H9 (cell line): ENCODE data around the gene PTGIR. TPM values are rescaled to one million over a fixed set of nuclear protein-coding genes. Genes with fewer than 3 reads are reported as not detected.

Experiments
- DNase-seq: peaks from one replicate; pipeline ENCODE4 v3.0.0-alpha.2; 2017
- H2AFZ ChIP-seq: one replicate; pipeline ENCODE4 v1.6.1; 2013; ENCODE audit warnings: mild to moderate bottlenecking, low read length, control low read depth, moderate library complexity
- H2AK5ac ChIP-seq: 2 replicates; pipeline ENCODE4 v1.6.1; 2013; ENCODE audit warnings: low read length, control low read depth, mixed read lengths; ENCODE audit not compliant: insufficient read length
- H2BK120ac ChIP-seq: one replicate; pipeline ENCODE4 v1.6.1; 2013; ENCODE audit warnings: low read depth, mild to moderate bottlenecking, low read length, control low read depth, inconsistent platforms; ENCODE audit not compliant: poor library complexity, severe bottlenecking
- H2BK12ac ChIP-seq: 2 replicates; pipeline ENCODE4 v1.6.1; 2013; ENCODE audit warnings: low read length, control low read depth, mixed read lengths, low read depth; ENCODE audit not compliant: insufficient read length
- H2BK15ac ChIP-seq: 2 replicates; pipeline ENCODE4 v1.6.1; 2013; ENCODE audit warnings: low read depth, low read length, control low read depth
- H2BK20ac ChIP-seq: one replicate; pipeline ENCODE4 v1.6.1; 2013; ENCODE audit warnings: low read depth, mild to moderate bottlenecking, low read length, control low read depth, inconsistent platforms; ENCODE audit not compliant: poor library complexity, severe bottlenecking
- H2BK5ac ChIP-seq: 2 replicates; pipeline ENCODE4 v1.6.1; 2013; ENCODE audit warnings: low read length, control low read depth, mixed read lengths; ENCODE audit not compliant: insufficient read length
- H3K14ac ChIP-seq: 2 replicates; pipeline ENCODE4 v1.6.1; 2013; ENCODE audit warnings: low read length, control low read depth; ENCODE audit not compliant: insufficient read depth
- H3K18ac ChIP-seq: 2 replicates; pipeline ENCODE4 v1.6.1; 2013; ENCODE audit warnings: low read depth, mild to moderate bottlenecking, mixed read lengths, low read length, control low read depth; ENCODE audit not compliant: insufficient read length
- H3K23ac ChIP-seq: 2 replicates; pipeline ENCODE4 v1.6.1; 2013; ENCODE audit warnings: low read length, control low read depth, mixed read lengths, low read depth; ENCODE audit not compliant: insufficient read length
- H3K23me2 ChIP-seq: 2 replicates; pipeline ENCODE4 v1.6.1; 2013; ENCODE audit warnings: low read depth, mild to moderate bottlenecking, mixed read lengths, low read length, control low read depth; ENCODE audit not compliant: insufficient read length, poor library complexity, severe bottlenecking
- H3K27ac ChIP-seq: 2 replicates; pipeline ENCODE4 v1.5.1; 2013; ENCODE audit warnings: low read length, control low read depth, mixed read lengths, low read depth; ENCODE audit not compliant: insufficient read length
- H3K27me3 ChIP-seq: 2 replicates; pipeline ENCODE4 v1.6.1; 2013; ENCODE audit warnings: low read length, control low read depth, inconsistent platforms; ENCODE audit not compliant: insufficient read depth
- H3K4ac ChIP-seq: 2 replicates; pipeline ENCODE4 v1.6.1; 2013; ENCODE audit warnings: low read depth, mild to moderate bottlenecking, control low read depth, inconsistent platforms, low read length, moderate library complexity
- H3K4me1 ChIP-seq: 2 replicates; pipeline ENCODE4 v1.6.1; 2013; ENCODE audit warnings: low read length, control low read depth, inconsistent platforms; ENCODE audit not compliant: insufficient read depth
- H3K4me2 ChIP-seq: 2 replicates; pipeline ENCODE4 v1.6.1; 2013; ENCODE audit warnings: low read length, control low read depth, mixed read lengths; ENCODE audit not compliant: insufficient read length, insufficient read depth
- H3K56ac ChIP-seq: 2 replicates; pipeline ENCODE4 v1.6.1; 2013; ENCODE audit warnings: low read depth, mild to moderate bottlenecking, mixed read lengths, low read length, control low read depth; ENCODE audit not compliant: insufficient read length
- H3K79me1 ChIP-seq: 2 replicates; pipeline ENCODE4 v1.6.1; 2013; ENCODE audit warnings: low read depth, mild to moderate bottlenecking, moderate library complexity, low read length, control low read depth, inconsistent platforms; ENCODE audit not compliant: insufficient read depth, poor library complexity, severe bottlenecking
- H3K79me2 ChIP-seq: 2 replicates; pipeline ENCODE4 v1.6.1; 2013; ENCODE audit warnings: low read length, control low read depth, inconsistent platforms; ENCODE audit not compliant: insufficient read depth
- H3K9ac ChIP-seq: 2 replicates; pipeline ENCODE4 v1.6.1; 2013; ENCODE audit warnings: low read length, control low read depth, mixed read lengths; ENCODE audit not compliant: insufficient read length; ENCODE audit errors: extremely low read depth
- H3K9me3 ChIP-seq: one replicate; pipeline ENCODE4 v1.6.1; 2013; ENCODE audit warnings: low read depth, low read length, inconsistent platforms; ENCODE audit not compliant: control insufficient read depth
- H3T11ph ChIP-seq: one replicate; pipeline ENCODE4 v1.6.1; 2013; ENCODE audit warnings: mild to moderate bottlenecking, low read length, control low read depth, inconsistent platforms
- H4K20me1 ChIP-seq: one replicate; pipeline ENCODE4 v1.6.1; 2013; ENCODE audit not compliant: control insufficient read depth, insufficient read length, insufficient read depth
- H4K5ac ChIP-seq: 2 replicates; pipeline ENCODE4 v1.6.1; 2013; ENCODE audit warnings: low read depth, mild to moderate bottlenecking, mixed read lengths, low read length, control low read depth; ENCODE audit not compliant: insufficient read length
- H4K8ac ChIP-seq: replicated peaks from 2 replicates; pipeline ENCODE4 v1.6.1; 2013; ENCODE audit warnings: low read length, control low read depth, mixed read lengths, low read depth; ENCODE audit not compliant: insufficient read length
- H4K91ac ChIP-seq: 2 replicates; pipeline ENCODE4 v1.6.1; 2013; ENCODE audit warnings: low read depth, mild to moderate bottlenecking, moderate library complexity, mixed read lengths, low read length, control low read depth; ENCODE audit not compliant: insufficient read length
- H3K27ac Mint-ChIP-seq, 3 experiments: 2 replicates in 2 of 3; 3 replicates in 1 of 3; pipeline ENCODE4 v1.8.0; 2020 to 2021; ENCODE audit warnings: mixed read lengths in 3 of 3, mild to moderate bottlenecking in 1 of 3, moderate library complexity in 1 of 3
- H3K27me3 Mint-ChIP-seq: 2 replicates; pipeline ENCODE4 v1.8.0; 2021; ENCODE audit warnings: low read depth, mild to moderate bottlenecking, moderate library complexity, mixed read lengths
- H3K36me3 Mint-ChIP-seq, 3 experiments: 2 replicates in 2 of 3; 3 replicates in 1 of 3; pipeline ENCODE4 v1.8.0; 2020 to 2021; ENCODE audit warnings: low read depth in 3 of 3, mixed read lengths in 3 of 3; ENCODE audit not compliant: insufficient read depth in 1 of 3
- H3K4me1 Mint-ChIP-seq, 2 experiments: 2 replicates each; pipeline ENCODE4 v1.8.0; 2020; ENCODE audit warnings: mixed read lengths in 2 of 2
- H3K4me3 Mint-ChIP-seq, 2 experiments: 2 replicates in 1 of 2; 3 replicates in 1 of 2; pipeline ENCODE4 v1.8.0; 2020 to 2021; ENCODE audit warnings: mild to moderate bottlenecking in 2 of 2, mixed read lengths in 2 of 2, moderate library complexity in 1 of 2
- H3K9me3 Mint-ChIP-seq, 2 experiments: 2 replicates in 1 of 2; 3 replicates in 1 of 2; pipeline ENCODE4 v1.8.0; 2020; ENCODE audit warnings: mild to moderate bottlenecking in 2 of 2, mixed read lengths in 2 of 2, moderate library complexity in 1 of 2
- WGBS: extraction: QIAGEN DNeasy Blood & Tissue Kit; methylation state at CpG from one replicate; pipeline ENCODE4 v1.1.7; 2013; ENCODE audit warnings: missing lambda C conversion rate, low lambda C conversion rate, mixed read lengths; ENCODE audit not compliant: insufficient read length; ENCODE audit errors: extremely low coverage; 5-methylcytosine and 5-hydroxymethylcytosine counted together
- total RNA-seq: library from RNA; stranded (reverse); gene quantifications from 2 replicates; pipeline ENCODE4 v1.2.1, GENCODE V29; 2021
- TF ChIP-seq, protein P1 (sequence below): fragments of 200-600 bp; sonication (generic); conservative IDR thresholded peaks from 3 replicates; pipeline ENCODE4 v1.8.0; 2021; ENCODE audit warnings: antibody characterized with exemption, mild to moderate bottlenecking

Gene PTGIR
- total RNA-seq, 1 experiment from 2014 or later = not detected

DNA sequence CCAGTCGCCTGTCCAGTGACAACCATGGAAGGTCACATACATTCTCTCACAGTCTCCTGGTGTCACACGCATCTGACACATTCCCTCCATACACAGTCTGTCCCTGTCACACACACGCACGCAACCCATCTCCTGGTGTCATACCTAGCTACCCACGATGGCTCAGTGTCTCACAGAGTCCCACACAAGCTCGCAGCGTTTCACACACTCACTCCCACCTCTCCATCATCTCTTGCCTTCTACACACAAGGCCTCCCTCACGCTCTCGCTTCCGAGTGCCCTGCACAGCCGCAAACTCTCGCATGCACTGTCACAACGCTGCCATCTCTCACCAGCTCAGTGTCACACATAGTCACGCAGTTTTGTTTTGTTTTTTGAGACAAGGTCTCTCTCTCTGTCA is 12.3 kb upstream of the PTGIR start:
- H3K18ac ChIP-seq = no peak overlapping the region
- no peaks in the 10 kb centered on the region for H3K9me3 Mint-ChIP-seq
- H3K14ac ChIP-seq = no peak overlapping the region
- H4K91ac ChIP-seq = no peak overlapping the region
- peaks cover 19% of the 10 kb centered on the region for H3K23me2 ChIP-seq
- no peak overlapping the region for H2AK5ac ChIP-seq
- no peak for DNase-seq
- no peaks in the 10 kb centered on the region for H3K4me1 ChIP-seq
- H2AFZ ChIP-seq = no peak overlapping the region
- H3K27me3 Mint-ChIP-seq = peaks cover 56% of the 10 kb centered on the region
- H3K27me3 ChIP-seq = peaks cover 26% of the 10 kb centered on the region
- no peak overlapping the region for H3K4ac ChIP-seq
- H3K79me1 ChIP-seq = no peaks in the 10 kb centered on the region
- no peak overlapping the region for H2BK12ac ChIP-seq
- peaks cover 12 to 15% of the 10 kb centered on the region in 2 experiments for H3K4me1 Mint-ChIP-seq
- no peak overlapping the region for H2BK5ac ChIP-seq
- no peak overlapping the region for H3K23ac ChIP-seq
- no peak overlapping the region for H3K56ac ChIP-seq
- TF ChIP-seq, protein P1, sequence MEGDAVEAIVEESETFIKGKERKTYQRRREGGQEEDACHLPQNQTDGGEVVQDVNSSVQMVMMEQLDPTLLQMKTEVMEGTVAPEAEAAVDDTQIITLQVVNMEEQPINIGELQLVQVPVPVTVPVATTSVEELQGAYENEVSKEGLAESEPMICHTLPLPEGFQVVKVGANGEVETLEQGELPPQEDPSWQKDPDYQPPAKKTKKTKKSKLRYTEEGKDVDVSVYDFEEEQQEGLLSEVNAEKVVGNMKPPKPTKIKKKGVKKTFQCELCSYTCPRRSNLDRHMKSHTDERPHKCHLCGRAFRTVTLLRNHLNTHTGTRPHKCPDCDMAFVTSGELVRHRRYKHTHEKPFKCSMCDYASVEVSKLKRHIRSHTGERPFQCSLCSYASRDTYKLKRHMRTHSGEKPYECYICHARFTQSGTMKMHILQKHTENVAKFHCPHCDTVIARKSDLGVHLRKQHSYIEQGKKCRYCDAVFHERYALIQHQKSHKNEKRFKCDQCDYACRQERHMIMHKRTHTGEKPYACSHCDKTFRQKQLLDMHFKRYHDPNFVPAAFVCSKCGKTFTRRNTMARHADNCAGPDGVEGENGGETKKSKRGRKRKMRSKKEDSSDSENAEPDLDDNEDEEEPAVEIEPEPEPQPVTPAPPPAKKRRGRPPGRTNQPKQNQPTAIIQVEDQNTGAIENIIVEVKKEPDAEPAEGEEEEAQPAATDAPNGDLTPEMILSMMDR = no peak
- no peaks in the 10 kb centered on the region for H3K79me2 ChIP-seq
- no peak overlapping the region for H3K27ac Mint-ChIP-seq
- no peak overlapping the region for H4K8ac ChIP-seq
- H3K36me3 Mint-ChIP-seq = no peaks in the 10 kb centered on the region
- WGBS = no CpG with 5 or more reads among the region's 14 CpGs
- H3K4me2 ChIP-seq = no peak overlapping the region
- H2BK120ac ChIP-seq = no peak overlapping the region
- H3K4me3 Mint-ChIP-seq = no peak overlapping the region
- no peak overlapping the region for H3K9ac ChIP-seq
- no peak overlapping the region for H2BK20ac ChIP-seq
- no peak overlapping the region for H3K27ac ChIP-seq
- no peaks in the 10 kb centered on the region for H4K20me1 ChIP-seq
- H3K9me3 ChIP-seq = no peaks in the 10 kb centered on the region
- H4K5ac ChIP-seq = no peak overlapping the region
- no peak overlapping the region for H3T11ph ChIP-seq
- no peak overlapping the region for H2BK15ac ChIP-seq
